Measurements from ENCODE around the gene METTL23.

- TF ChIP-seq CTCF (IDR thresholded peaks at IDR 0.05) (no peak), EP300 (IDR thresholded peaks at IDR 0.05) (no peak), POLR2A (IDR thresholded peaks at IDR 0.05; ENCODE audit: low read depth) (no peak), POLR2AphosphoS5 (IDR thresholded peaks at IDR 0.05) (no peak)
Observed at GRCh38 chr17:76702076-76702475, 24.6 kb upstream of the METTL23 start.

Measured in esophagus muscularis mucosa (tissue), 4 donors.